WTC11 (cell line): ENCODE measurements around the gene CGREF1. TPM values are rescaled to one million over a fixed set of nuclear protein-coding genes. Genes with fewer than 3 reads are reported as not detected.

ENCODE experiments used
- ATAC-seq: fragments of 200-7000 bp; cut with Tn5 transposase; 2 replicates; pipeline ENCODE4 v1.10.0; 2021; ENCODE audit warnings: mild to moderate bottlenecking, moderate library complexity
- CTCF ChIA-PET: fragments of 300-600 bp; sonication (Branson Sonifier 250); formaldehyde crosslinking; loops from one replicate; lab custom pipeline; 2021; ENCODE audit warnings: antibody characterized with exemption; lab: Charles Lee
- POLR2A ChIA-PET: fragments of 350-600 bp; sonication (Branson Sonifier 250); formaldehyde crosslinking; loops from one replicate; lab custom pipeline; 2021; ENCODE audit warnings: antibody characterized with exemption; lab: Charles Lee
- DNase-seq: peaks from one replicate; pipeline ENCODE4 v3.0.0; 2021; ENCODE audit warnings: low spot score
- H3K27ac Mint-ChIP-seq: 2 replicates; pipeline ENCODE4 v1.8.0; 2021; ENCODE audit warnings: mixed read lengths
- H3K27me3 Mint-ChIP-seq: 2 replicates; pipeline ENCODE4 v1.8.0; 2021; ENCODE audit warnings: low read depth, mild to moderate bottlenecking, moderate library complexity, mixed read lengths
- H3K36me3 Mint-ChIP-seq: 2 replicates; pipeline ENCODE4 v1.8.0; 2021; ENCODE audit warnings: mixed read lengths
- H3K4me1 Mint-ChIP-seq: 2 replicates; pipeline ENCODE4 v1.8.0; 2022; ENCODE audit warnings: mixed read lengths
- H3K4me3 Mint-ChIP-seq: 2 replicates; pipeline ENCODE4 v1.8.0; 2021; ENCODE audit warnings: mild to moderate bottlenecking, moderate library complexity, mixed read lengths
- H3K9me3 Mint-ChIP-seq: 2 replicates; pipeline ENCODE4 v1.8.0; 2021; ENCODE audit warnings: mixed read lengths
- ATF1 ChIP-seq: sonication (generic); formaldehyde crosslinking; IDR thresholded peaks from 2 replicates; pipeline ENCODE4 v1.8.1; 2023; ENCODE audit warnings: mild to moderate bottlenecking, moderate library complexity, missing genetic modification reagents
- ELF4 ChIP-seq: sonication (generic); formaldehyde crosslinking; IDR thresholded peaks from 2 replicates; pipeline ENCODE4 v1.8.1; 2022; ENCODE audit warnings: low read depth, mild to moderate bottlenecking, moderate library complexity, missing genetic modification reagents
- ETV6 ChIP-seq: sonication (generic); formaldehyde crosslinking; IDR thresholded peaks from 2 replicates; pipeline ENCODE4 v1.8.1; 2022; ENCODE audit warnings: mild to moderate bottlenecking, missing genetic modification reagents
- FOXP1 ChIP-seq: sonication (generic); formaldehyde crosslinking; IDR thresholded peaks from 2 replicates; pipeline ENCODE4 v1.8.0; 2022; ENCODE audit warnings: missing genetic modification reagents, mild to moderate bottlenecking, moderate library complexity, borderline replicate concordance
- IRF2 ChIP-seq: sonication (generic); formaldehyde crosslinking; IDR thresholded peaks from 2 replicates; pipeline ENCODE4 v1.8.0; 2022; ENCODE audit warnings: low read depth, missing genetic modification reagents, borderline replicate concordance
- JUN ChIP-seq: sonication (generic); formaldehyde crosslinking; IDR thresholded peaks from 2 replicates; pipeline ENCODE4 v1.8.0; 2023; ENCODE audit warnings: mild to moderate bottlenecking, missing genetic modification reagents
- MYBL2 ChIP-seq: sonication (generic); formaldehyde crosslinking; IDR thresholded peaks from 2 replicates; pipeline ENCODE4 v1.8.1; 2023; ENCODE audit warnings: mild to moderate bottlenecking, moderate library complexity, missing genetic modification reagents
- NR3C1 ChIP-seq: sonication (generic); formaldehyde crosslinking; conservative IDR thresholded peaks from 2 replicates; pipeline ENCODE4 v1.8.1; 2023; ENCODE audit warnings: low read depth, mild to moderate bottlenecking, missing genetic modification reagents
- RORB ChIP-seq: fragments of 250-450 bp; sonication (Bioruptor Pico); IDR thresholded peaks from 2 replicates; pipeline ENCODE4 v1.9.0; 2021; ENCODE audit warnings: mild to moderate bottlenecking
- SOX15 ChIP-seq: fragments of 250-450 bp; sonication (Bioruptor Pico); IDR thresholded peaks from 2 replicates; pipeline ENCODE4 v1.9.0; 2021; ENCODE audit warnings: mild to moderate bottlenecking
- SP1 ChIP-seq: sonication (generic); formaldehyde crosslinking; conservative IDR thresholded peaks from 2 replicates; pipeline ENCODE4 v1.8.1; 2022; ENCODE audit warnings: missing genetic modification reagents
- TEAD1 ChIP-seq: sonication (generic); formaldehyde crosslinking; IDR thresholded peaks from 2 replicates; pipeline ENCODE4 v1.8.0; 2022; ENCODE audit warnings: mild to moderate bottlenecking, missing genetic modification reagents
- ZNF232 ChIP-seq: sonication (generic); formaldehyde crosslinking; IDR thresholded peaks from 2 replicates; pipeline ENCODE4 v1.8.0; 2022; ENCODE audit warnings: mild to moderate bottlenecking, missing genetic modification reagents
- total RNA-seq: library from RNA; stranded (reverse); gene quantifications from 3 replicates; pipeline ENCODE4 v1.2.3, GENCODE V29; 2021
- TF ChIP-seq, protein P1 (sequence below): sonication (generic); formaldehyde crosslinking; conservative IDR thresholded peaks from 2 replicates; pipeline ENCODE4 v1.8.1; 2023; ENCODE audit warnings: mild to moderate bottlenecking, low read depth, missing genetic modification reagents, moderate library complexity
- TF ChIP-seq, protein P2 (sequence below): fragments of 250-450 bp; sonication (Bioruptor Pico); IDR thresholded peaks from 2 replicates; pipeline ENCODE4 v2.1.2; 2022; ENCODE audit warnings: mild to moderate bottlenecking, moderate library complexity
- TF ChIP-seq, protein P3 (sequence below): sonication (generic); formaldehyde crosslinking; conservative IDR thresholded peaks from 2 replicates; pipeline ENCODE4 v1.8.1; 2022; ENCODE audit warnings: mild to moderate bottlenecking, missing genetic modification reagents
- TF ChIP-seq, protein P4 (sequence below): fragments of 200-600 bp; IDR thresholded peaks from 2 replicates; pipeline ENCODE4 v1.8.0; 2022; ENCODE audit warnings: antibody characterized with exemption
- TF ChIP-seq, protein P5 (sequence below): sonication (generic); formaldehyde crosslinking; IDR thresholded peaks from 2 replicates; pipeline ENCODE4 v1.8.0; 2022; ENCODE audit warnings: mild to moderate bottlenecking, missing genetic modification reagents
- TF ChIP-seq, protein P6 (sequence below): sonication (generic); formaldehyde crosslinking; IDR thresholded peaks from 2 replicates; pipeline ENCODE4 v1.8.1; 2022; ENCODE audit warnings: missing genetic modification reagents, borderline replicate concordance
- TF ChIP-seq, protein P7 (sequence below): sonication (generic); formaldehyde crosslinking; IDR thresholded peaks from 2 replicates; pipeline ENCODE4 v1.8.0; 2022; ENCODE audit warnings: mild to moderate bottlenecking, missing genetic modification reagents

Gene CGREF1
- total RNA-seq, 1 experiment from 2014 or later, result 3.5 TPM

DNA sequence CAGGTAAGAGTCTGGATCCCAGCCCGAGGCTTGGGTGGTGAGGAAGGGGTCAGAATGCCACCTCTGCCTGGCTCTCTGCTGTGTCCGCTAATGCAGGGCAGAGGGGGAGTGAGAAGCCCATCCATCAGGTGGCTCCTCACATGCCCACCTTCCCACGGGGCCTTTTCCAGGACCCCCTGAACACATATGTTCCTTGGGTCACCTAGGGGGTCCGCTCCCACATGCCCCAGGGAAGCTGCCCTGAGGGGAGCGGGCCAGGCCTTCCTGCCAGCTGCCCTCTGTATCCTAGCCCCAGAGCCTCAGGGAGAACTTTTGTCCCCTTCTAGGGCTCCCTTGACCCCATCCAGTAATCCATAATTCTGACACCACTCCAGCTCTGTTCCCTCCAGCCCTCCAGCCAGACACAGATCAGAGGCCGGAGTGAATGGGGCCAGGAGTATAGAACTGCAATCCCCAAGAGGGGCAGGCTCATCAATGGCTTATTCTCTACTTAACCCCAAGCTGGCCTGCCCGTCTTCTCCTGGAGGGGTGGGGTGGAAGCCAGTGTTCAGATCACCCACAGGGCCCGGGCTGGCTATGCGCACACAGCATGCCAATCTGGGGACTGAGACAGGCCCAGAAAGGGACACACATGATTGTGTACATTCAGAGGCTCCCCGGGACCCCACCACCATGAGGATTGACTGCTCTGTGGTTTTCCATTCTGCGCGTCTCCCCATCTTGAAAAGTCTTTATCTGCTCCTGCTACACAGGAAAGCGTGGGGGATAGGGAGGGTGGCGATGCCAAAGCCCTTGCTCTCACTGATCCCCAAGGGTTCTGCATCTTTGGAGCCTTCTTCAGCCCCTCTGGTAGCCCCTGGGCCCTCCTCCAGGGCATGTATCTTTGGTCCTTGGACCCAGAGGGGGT lies 39.4 kb downstream of the CGREF1 start:
- POLR2A ChIA-PET, result no interaction called here
- peaks cover 13% of the 10 kb centered on the region for H3K27me3 Mint-ChIP-seq
- no peak for TF ChIP-seq RORB (CRISPR knock-in tag)
- TF ChIP-seq, protein P1, sequence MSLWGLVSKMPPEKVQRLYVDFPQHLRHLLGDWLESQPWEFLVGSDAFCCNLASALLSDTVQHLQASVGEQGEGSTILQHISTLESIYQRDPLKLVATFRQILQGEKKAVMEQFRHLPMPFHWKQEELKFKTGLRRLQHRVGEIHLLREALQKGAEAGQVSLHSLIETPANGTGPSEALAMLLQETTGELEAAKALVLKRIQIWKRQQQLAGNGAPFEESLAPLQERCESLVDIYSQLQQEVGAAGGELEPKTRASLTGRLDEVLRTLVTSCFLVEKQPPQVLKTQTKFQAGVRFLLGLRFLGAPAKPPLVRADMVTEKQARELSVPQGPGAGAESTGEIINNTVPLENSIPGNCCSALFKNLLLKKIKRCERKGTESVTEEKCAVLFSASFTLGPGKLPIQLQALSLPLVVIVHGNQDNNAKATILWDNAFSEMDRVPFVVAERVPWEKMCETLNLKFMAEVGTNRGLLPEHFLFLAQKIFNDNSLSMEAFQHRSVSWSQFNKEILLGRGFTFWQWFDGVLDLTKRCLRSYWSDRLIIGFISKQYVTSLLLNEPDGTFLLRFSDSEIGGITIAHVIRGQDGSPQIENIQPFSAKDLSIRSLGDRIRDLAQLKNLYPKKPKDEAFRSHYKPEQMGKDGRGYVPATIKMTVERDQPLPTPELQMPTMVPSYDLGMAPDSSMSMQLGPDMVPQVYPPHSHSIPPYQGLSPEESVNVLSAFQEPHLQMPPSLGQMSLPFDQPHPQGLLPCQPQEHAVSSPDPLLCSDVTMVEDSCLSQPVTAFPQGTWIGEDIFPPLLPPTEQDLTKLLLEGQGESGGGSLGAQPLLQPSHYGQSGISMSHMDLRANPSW (CRISPR knock-in tag), result no peak
- TF ChIP-seq FOXP1 (CRISPR knock-in tag), result no peak
- TF ChIP-seq, protein P2, sequence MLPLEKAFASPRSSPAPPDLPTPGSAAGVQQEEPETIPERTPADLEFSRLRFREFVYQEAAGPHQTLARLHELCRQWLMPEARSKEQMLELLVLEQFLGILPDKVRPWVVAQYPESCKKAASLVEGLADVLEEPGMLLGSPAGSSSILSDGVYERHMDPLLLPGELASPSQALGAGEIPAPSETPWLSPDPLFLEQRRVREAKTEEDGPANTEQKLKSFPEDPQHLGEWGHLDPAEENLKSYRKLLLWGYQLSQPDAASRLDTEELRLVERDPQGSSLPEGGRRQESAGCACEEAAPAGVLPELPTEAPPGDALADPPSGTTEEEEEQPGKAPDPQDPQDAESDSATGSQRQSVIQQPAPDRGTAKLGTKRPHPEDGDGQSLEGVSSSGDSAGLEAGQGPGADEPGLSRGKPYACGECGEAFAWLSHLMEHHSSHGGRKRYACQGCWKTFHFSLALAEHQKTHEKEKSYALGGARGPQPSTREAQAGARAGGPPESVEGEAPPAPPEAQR (CRISPR knock-in tag), result no peak
- TF ChIP-seq ZNF232 (CRISPR knock-in tag), result no peak
- TF ChIP-seq, protein P3, sequence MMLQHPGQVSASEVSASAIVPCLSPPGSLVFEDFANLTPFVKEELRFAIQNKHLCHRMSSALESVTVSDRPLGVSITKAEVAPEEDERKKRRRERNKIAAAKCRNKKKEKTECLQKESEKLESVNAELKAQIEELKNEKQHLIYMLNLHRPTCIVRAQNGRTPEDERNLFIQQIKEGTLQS (CRISPR knock-in tag), result no peak
- TF ChIP-seq, protein P4, sequence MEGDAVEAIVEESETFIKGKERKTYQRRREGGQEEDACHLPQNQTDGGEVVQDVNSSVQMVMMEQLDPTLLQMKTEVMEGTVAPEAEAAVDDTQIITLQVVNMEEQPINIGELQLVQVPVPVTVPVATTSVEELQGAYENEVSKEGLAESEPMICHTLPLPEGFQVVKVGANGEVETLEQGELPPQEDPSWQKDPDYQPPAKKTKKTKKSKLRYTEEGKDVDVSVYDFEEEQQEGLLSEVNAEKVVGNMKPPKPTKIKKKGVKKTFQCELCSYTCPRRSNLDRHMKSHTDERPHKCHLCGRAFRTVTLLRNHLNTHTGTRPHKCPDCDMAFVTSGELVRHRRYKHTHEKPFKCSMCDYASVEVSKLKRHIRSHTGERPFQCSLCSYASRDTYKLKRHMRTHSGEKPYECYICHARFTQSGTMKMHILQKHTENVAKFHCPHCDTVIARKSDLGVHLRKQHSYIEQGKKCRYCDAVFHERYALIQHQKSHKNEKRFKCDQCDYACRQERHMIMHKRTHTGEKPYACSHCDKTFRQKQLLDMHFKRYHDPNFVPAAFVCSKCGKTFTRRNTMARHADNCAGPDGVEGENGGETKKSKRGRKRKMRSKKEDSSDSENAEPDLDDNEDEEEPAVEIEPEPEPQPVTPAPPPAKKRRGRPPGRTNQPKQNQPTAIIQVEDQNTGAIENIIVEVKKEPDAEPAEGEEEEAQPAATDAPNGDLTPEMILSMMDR, result no peak
- no peak for TF ChIP-seq MYBL2 (CRISPR knock-in tag)
- TF ChIP-seq SOX15 (CRISPR knock-in tag), result no peak
- TF ChIP-seq NR3C1 (CRISPR knock-in tag), result no peak
- no peak for TF ChIP-seq ELF4 (CRISPR knock-in tag)
- TF ChIP-seq, protein P5, sequence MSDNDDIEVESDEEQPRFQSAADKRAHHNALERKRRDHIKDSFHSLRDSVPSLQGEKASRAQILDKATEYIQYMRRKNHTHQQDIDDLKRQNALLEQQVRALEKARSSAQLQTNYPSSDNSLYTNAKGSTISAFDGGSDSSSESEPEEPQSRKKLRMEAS (CRISPR knock-in tag), result no peak
- no peak for TF ChIP-seq JUN (CRISPR knock-in tag)
- H3K4me1 Mint-ChIP-seq, result peaks cover 22% of the 10 kb centered on the region
- CTCF ChIA-PET, result interaction anchor here (1.1 to 1.7 kb wide), 3 partner anchors 8 to 224 kb away, joined by 4 to 8 read pairs (median 7); partner anchors contain the start of gene KHK
- ATAC-seq, result no peak
- H3K9me3 Mint-ChIP-seq, result no peaks in the 10 kb centered on the region
- H3K4me3 Mint-ChIP-seq, result no peak overlapping the region
- no peaks in the 10 kb centered on the region for H3K36me3 Mint-ChIP-seq
- no peak overlapping the region for H3K27ac Mint-ChIP-seq
- no peak for DNase-seq

DNA sequence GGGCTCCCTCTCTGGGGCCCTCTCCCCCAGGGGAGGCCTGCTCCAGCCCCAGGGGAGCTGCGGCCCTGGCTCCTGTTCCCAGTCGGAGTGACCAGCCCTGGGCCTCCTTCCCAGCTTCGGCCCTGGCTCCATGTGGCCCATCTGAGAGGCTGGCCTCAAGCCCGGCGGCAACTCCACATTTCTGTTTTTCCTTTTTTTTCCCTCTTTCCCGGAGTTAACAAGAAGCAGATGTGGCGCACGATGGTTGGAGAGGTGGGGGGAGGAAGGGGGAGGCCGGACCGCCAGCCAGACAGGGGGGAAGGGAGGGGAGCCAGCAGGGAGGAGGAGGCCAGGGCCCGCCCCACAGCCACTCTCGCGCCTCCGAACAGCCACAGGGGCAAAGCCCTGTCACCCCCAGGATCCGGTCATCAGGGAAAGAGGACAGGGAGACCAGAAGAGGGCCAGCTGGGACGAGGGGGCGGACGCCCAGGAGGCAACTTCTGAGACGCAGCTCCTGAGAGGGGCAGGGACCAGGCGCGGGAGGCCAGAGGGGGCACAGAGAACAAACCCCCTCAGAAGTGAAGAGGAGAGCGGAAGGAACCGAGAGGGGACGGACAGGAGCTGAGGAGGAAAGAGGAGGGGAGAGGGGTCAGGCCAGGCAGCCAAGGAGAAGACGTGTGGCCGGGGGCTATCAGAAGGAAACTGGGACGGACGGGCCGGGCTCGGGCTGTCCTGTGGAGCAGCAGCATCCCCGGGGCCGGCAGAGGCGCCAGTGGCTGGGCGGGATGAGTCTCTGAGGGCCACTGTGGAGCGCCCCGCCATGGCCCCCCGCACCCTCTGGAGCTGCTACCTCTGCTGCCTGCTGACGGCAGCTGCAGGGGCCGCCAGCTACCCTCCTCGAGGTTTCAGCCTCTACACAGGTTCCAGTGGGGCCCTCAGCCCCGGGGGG lies 40.4 kb downstream of the CGREF1 start, which contains the start of gene EMILIN1:
Gene EMILIN1, plus strand, starts transcription at position 349 of the 928 bp plus-strand sequence. Its CDS starts 451 bp downstream, at position 800.
- no peaks in the 10 kb centered on the region for H3K9me3 Mint-ChIP-seq
- DNase-seq (no peak), ATAC-seq (no peak; the same call in 1 of the 2 replicates)
- ChIA-PET CTCF (interaction anchor here (0.5 to 1.4 kb wide), 3 partner anchors 8 to 62 kb away, joined by 5 to 8 read pairs (median 7); partner anchors contain the start of gene KHK), POLR2A (interaction anchor here (0.7 to 1.0 kb wide), 2 partner anchors 18 to 26 kb away, joined by 3 to 4 read pairs; no protein-coding TSS in a partner anchor)
- peaks cover 11% of the 10 kb centered on the region for H3K27me3 Mint-ChIP-seq
- no peaks in the 10 kb centered on the region for H3K36me3 Mint-ChIP-seq
- no peak within 1 kb of the TSS for H3K4me3 Mint-ChIP-seq
- H3K27ac Mint-ChIP-seq, result peak within 1 kb of the TSS; percentile 84; the same call in 1 of the 2 replicates
- H3K4me1 Mint-ChIP-seq, result peaks cover 20% of the 10 kb centered on the region
- TF ChIP-seq TEAD1 (CRISPR knock-in tag), result no peak
- TF ChIP-seq, protein P6, sequence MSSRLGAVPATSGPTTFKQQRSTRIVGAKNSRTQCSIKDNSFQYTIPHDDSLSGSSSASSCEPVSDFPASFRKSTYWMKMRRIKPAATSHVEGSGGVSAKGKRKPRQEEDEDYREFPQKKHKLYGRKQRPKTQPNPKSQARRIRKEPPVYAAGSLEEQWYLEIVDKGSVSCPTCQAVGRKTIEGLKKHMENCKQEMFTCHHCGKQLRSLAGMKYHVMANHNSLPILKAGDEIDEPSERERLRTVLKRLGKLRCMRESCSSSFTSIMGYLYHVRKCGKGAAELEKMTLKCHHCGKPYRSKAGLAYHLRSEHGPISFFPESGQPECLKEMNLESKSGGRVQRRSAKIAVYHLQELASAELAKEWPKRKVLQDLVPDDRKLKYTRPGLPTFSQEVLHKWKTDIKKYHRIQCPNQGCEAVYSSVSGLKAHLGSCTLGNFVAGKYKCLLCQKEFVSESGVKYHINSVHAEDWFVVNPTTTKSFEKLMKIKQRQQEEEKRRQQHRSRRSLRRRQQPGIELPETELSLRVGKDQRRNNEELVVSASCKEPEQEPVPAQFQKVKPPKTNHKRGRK, result no peak
- no peak for TF ChIP-seq ATF1 (CRISPR knock-in tag)
- no peak for TF ChIP-seq SP1 (CRISPR knock-in tag)
- no peak for TF ChIP-seq ETV6 (CRISPR knock-in tag)
- TF ChIP-seq IRF2, result no peak
- TF ChIP-seq, protein P7, sequence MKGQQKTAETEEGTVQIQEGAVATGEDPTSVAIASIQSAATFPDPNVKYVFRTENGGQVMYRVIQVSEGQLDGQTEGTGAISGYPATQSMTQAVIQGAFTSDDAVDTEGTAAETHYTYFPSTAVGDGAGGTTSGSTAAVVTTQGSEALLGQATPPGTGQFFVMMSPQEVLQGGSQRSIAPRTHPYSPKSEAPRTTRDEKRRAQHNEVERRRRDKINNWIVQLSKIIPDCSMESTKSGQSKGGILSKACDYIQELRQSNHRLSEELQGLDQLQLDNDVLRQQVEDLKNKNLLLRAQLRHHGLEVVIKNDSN (CRISPR knock-in tag), result no peak
